GM18858 (cell line): ENCODE results near the gene GPHA2.
"Not testable (repeated sequence)": the region's sequence is repeated elsewhere in the genome, so short reads cannot be mapped to it uniquely, and the experiment has no call there.

Source experiments
- ATAC-seq: cut with Tn5 transposase; IDR thresholded peaks from one replicate; pipeline ENCODE4 v1.9.1; 2021; ENCODE audit not compliant: unreplicated experiment

GPHA2 gene, protein sequence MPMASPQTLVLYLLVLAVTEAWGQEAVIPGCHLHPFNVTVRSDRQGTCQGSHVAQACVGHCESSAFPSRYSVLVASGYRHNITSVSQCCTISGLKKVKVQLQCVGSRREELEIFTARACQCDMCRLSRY

DNA sequence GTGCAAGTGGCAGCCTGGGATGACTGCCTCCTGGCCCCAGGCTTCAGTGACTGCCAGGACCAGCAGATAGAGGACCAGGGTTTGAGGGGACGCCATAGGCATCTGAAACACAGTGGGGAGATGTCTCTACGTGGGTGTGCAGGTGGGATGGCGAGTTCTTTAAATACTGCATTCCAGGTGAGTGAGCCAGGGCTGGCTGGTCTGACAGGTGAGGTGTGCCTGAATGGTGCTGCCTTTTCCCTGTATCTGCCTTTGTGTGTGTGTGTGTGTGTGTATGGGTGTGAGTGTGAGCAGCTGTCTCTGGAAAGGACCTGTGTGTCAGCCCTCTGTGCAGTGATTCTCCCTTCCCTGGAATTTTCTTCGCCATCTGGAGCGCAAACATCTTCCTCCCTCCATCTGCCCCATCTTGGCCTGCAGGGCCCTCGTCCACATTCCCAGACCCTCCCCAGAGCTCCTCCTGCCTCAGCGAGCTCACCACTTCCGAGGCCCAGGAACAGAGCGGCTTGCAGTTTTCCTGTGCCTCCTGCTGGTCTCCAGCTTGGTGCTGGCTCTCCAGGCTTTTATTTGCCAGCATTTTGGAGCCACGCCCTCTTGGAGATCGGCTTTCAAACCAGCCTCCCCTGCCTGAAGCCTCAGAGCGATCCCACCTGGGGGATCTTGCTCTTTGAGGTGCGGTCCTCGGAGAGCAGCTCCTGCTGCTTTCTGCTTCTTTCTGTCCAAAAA, at the start of gene GPHA2:
Gene GPHA2 (minus strand): TSS at position 535 of the 723 bp plus-strand sequence. CDS start 433 bp downstream, at position 102.
- ATAC-seq, result no peak

DNA sequence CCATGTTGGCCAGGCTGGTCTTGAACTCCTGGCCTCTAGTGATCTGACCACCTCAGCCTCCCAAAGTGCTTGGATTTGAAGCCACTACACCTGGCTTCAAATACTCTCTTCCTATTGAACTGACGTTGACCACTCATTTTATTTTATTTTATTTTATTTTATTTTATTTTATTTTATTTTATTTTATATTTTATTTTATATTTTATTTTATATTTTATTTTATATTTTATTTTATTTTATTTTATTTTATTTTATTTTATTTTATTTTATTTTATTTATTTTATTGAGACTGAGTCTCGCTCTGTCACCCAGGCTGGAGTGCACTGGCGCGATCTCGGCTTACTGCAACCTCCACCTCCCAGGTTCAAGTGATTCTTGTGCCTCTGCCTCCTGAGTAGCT, 47.6 kb upstream of the GPHA2 start:
- not testable (repeated sequence) for ATAC-seq

DNA sequence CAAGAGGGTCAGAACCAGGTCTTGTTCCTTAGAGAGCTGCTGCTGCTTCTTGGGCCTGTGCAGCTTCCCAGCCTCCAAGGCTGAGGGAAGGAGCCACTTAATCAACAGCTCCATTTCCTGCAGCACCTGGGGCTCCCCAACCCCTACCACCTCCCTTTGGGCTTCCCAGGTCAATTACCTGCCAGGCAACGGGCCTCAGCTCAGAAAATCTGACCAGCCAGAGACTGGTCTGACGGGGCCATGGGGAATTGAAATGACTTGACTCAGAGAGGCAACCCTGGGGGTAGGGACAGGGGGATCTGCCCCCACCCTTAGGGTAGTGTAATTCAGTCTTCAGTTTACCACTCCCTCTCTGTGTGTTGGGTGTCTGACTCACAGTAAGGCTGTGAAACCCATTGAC, 41.0 kb upstream of the GPHA2 start:
- ATAC-seq, result no peak

DNA sequence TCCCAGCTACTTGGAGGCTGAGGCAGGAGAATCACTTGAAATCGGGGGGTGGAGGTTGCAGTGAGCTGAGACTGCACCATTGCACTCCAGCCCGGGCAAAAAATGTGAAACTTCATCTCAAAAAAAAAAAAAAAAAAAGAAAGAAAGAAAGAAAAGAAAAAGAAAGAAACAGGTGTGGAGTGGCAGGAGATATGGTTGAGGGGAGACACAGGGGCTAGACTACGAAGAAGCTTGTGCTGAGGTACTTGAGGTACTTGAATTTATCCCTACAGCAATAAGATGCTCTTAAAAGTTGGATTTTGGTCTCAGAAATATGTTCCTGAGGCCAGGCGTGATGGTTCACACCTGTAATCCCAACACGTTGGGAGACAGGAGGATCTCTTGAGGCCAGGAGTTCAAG, 38.4 kb upstream of the GPHA2 start:
- no peak for ATAC-seq

DNA sequence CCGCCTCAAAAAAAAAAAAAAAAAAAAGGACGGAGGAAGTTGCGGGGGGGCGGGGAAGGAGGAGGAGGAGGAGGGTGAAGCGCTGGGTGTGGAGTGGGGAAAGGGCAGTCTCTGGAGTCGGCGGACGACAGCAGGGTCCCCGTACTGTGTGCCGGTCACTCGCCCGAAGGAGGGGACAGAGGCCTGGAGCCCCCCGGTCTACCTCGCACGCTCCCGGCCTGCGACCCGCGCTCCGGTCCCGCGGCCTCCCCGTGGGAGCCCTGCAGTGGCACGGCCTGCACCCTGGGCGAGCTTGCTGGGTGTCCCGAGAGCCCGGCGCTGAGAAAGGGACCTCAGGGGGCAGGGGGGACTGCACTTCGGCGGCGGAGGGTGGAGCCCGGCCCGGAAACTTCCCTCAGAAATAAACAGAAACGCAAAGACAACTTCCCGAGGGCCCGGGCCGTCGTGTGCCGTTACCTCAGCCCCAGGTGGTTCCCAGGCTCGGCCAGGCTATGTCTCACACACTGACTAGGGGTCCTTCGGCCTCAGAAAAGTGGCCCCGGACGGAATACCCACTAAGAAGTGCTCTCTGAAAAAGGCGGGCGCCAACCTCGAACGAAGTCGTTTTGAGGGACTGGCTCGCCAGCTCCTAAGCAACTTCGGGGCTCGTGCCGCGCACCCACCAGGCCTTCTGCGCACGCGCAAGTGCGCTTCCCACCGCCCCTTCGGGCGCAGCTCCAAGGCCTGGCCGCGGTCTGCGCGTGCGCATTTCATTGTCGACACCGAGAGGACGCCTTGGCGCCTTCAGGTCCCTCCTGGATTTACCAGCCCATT, 35.9 kb upstream of the GPHA2 start, which contains the start of gene MAJIN:
Gene MAJIN (minus strand): TSS at position 688 of the 813 bp plus-strand sequence. CDS start 12,703 bp downstream, outside the sequence.
- no peak for ATAC-seq

DNA sequence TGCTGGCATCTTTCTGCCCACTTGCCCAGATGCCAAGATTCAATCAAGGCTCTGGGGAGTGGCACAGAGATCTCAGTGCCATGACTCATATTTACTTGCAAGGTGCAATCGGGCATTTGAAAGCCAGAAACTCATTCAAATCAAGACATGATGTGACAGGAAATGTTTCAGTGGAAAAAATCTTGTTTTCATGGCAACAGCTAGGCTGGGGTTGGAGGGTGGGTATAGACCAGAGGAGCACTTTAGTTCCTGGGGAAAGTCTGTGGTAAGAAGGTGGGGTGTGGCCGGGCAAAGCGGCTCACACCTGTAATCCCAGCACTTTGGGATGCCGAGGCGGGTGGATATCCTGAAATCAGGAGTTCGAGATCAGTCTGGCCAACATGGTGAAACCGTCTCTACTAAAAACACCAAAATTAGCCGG, 35.0 kb upstream of the GPHA2 start:
- ATAC-seq, result no peak

DNA sequence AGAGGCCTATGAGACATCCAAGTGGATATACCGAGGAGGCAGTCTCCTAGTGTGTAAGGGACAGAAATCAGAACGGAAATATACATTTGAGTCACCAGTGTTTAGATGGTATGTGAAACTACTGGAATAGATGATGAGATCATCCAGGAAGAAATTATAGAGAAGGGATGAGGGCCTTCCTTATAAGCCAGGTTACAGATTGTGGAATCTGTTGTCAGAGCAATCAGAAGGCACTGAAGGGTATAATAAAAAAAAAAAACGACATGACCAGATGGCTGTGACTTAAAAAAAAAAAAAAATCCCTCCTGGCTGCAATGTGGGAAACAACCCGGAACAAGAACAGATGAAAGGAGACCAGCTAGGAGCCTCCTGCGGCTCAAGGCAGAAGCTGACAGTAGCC, 33.5 kb upstream of the GPHA2 start:
- ATAC-seq, result no peak

DNA sequence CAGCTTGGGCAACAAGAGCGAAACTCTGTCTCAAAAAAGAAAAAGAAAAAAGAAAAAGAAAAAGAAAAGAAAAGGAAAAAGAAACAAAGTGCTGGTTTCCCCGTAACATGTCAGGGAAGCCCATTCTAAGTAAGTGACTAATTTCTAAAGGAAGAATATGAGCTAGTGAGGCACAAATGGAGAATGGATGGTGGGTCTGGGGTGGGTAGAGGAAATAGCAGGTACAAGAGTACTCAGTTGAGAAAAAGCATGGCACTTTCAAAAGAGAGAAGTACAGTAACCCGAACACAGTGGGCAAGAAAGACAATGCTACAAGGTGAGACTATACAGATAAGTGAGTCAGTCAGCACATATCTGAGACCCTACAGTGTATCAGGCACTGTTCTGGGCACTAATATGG, 31.7 kb upstream of the GPHA2 start:
- no peak for ATAC-seq

DNA sequence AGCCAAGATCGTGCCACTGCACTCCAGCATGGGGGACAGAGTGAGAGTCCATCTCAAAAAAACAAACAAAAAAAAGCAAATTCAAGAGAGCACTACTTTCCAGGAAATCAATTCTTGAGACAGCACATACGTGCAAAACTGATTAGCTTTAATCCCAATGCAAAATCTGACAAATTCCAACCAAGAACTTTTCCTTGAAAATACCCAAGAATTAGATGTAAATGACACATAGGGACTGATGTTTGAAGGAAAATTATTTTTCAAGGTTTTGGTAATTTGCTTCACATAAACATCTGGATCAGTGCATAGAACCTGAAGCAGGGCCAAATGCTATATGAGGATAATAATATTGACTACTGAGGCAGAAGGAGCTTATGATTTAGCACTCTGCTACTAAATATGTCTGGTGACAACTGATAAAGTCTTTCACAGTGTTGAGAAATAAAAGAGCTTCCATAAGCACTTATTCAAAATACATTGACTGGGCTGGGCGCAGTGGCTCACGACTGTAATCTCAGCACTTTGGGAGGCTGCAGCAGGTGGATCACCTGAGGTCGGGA, 27.5 kb upstream of the GPHA2 start:
- ATAC-seq, result no peak

DNA sequence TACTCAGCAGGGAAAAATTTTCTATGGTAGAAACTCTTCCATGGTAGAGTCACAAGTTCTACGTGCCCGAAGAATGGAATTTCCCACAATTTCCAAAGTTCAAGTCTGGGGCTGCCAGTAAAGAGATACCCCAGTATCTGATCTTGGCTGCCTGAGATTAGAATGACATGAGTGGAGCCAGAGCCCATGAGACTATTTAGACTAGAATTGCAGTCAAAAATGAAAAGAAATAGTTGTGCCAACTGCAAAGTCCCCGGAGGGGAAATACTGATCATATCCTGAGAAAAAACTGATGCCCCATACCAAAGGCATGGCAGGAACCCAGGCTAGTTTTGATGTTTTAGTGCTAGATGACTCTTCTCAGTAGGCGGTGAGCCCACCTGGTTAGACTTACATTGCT, 25.0 kb upstream of the GPHA2 start:
- no peak for ATAC-seq

DNA sequence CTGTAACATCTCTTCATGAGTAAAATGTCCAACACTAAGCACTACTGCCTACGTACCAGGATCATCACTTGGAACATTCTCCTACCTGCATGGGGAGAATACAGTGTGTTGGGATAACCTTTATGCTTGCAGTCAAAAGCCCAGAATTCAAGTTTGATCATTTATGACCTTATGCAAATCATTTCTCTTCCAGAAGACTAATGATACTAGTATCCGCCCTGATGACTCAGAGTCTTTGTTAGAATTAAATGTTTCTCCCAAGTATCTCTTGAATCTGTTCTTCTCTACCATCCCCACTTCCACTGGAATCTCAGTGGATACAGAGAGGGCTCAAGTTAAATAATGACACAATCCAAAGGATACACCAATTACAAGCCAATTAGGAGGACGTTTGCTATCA, 23.8 kb upstream of the GPHA2 start:
- no peak for ATAC-seq

DNA sequence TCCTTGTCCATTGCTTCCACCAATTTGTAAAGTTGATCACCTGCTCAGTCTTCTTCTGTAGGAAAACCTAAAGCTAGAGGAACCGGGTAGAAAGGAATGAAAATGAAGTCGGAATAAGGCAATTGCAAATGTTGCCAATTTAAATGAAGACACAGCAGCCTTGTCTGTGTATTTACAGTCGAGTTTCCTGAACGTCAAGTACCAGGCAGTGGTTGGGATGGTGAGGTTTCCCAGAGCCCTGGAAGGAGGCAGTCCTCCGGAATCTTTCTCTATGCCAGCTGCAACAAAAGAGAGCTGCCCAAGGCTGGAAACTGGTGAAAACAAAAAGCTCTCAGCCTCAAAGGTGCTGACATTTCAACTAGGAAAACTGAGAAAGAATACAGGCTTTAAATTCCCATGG, 18.5 kb upstream of the GPHA2 start:
- ATAC-seq, result no peak

DNA sequence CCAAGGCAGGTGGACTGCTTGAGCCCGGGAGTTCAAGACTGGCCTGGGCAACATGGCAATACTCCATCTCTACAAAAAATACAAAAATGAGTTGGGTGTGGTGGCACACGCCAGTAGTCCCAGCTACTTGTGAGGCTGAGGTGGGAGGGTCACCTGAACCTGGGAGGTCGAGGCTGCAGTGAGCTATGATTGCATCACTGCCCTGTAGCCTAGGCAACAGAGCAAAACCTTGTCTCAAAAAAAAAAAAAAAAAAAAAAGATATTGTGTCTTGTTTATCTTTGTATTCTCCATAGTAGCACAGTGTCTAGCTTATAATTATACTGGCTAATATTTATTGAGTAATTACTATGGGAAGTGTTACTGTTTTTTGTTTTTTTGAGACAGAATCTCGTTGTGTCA, 15.8 kb upstream of the GPHA2 start:
- no peak for ATAC-seq

DNA sequence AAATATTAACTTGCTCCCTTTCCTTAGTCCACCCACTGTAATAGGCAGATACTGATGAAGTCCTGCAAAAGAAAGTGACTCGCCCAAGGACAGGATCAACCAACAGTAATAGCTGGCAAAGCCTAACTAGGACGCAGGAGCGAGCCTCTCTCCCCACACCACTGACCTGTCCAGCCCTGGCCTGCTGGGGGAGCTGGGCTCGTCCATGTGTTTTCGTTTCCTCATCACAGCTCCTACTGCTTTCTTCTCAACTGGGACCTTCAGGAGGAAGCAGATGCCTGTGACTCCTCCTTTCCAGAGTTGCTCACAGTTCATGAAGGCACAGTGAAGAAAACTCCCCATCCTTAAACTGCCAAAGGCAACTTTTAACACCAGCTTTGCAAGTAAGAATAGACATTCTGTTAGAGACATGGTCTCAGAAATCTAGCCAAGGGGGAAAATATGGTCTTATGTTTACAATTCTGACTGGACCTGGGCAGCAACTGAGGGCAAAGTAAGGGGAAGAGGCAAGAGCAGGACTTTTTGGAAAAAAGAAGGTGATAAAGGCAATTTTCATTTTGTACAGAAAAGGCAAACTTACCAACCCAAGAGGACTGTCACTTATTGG, 11.6 kb upstream of the GPHA2 start:
- no peak for ATAC-seq

DNA sequence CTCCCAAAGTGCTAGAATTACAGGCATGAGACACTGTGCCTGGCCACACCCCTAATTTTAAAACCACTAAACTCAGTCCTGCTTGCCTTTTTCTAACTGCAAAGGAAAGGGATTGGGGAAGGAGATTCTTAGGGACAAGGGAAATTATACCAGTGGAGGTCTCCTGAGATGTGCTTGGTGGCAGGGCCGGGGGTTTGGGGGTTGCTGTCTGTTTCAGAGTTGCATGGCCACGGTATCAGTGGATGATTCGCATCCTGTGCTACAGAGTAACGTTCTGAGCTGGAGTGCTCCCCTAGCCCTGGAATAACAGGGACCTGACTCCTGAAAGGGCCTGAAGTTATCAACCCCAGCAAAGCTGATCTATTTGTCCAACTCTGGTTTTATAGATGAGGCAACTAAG, 846 bp upstream of the GPHA2 start:
- ATAC-seq, result no peak

DNA sequence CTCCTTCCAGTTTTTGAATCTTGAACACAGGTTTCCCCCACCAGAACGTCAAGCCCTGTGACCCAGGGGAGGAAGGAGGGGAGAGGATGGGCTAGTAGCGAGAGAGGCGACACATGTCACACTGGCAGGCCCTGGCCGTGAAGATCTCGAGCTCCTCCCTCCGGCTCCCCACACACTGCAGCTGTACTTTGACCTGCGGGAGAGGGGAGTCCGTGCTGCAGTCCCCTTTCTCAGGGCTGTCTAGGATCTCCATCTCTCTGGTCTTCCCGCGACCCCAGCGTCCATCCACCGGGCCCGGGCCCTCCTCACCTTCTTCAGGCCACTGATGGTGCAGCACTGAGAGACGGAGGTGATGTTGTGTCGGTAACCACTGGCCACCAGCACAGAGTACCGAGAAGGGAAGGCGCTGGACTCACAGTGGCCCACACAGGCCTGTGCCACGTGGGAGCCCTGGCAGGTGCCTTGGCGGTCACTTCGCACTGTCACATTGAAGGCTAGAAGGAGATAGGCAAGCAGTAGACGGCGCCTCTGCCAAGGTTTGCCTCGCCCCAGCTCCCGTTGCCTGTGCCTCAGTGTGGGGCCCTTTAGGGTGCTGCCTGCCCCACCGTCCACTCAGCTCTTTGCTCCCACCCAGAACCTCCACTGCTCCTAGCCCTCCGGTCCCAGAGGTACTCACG, 873 bp downstream of the GPHA2 start:
- ATAC-seq, result no peak

DNA sequence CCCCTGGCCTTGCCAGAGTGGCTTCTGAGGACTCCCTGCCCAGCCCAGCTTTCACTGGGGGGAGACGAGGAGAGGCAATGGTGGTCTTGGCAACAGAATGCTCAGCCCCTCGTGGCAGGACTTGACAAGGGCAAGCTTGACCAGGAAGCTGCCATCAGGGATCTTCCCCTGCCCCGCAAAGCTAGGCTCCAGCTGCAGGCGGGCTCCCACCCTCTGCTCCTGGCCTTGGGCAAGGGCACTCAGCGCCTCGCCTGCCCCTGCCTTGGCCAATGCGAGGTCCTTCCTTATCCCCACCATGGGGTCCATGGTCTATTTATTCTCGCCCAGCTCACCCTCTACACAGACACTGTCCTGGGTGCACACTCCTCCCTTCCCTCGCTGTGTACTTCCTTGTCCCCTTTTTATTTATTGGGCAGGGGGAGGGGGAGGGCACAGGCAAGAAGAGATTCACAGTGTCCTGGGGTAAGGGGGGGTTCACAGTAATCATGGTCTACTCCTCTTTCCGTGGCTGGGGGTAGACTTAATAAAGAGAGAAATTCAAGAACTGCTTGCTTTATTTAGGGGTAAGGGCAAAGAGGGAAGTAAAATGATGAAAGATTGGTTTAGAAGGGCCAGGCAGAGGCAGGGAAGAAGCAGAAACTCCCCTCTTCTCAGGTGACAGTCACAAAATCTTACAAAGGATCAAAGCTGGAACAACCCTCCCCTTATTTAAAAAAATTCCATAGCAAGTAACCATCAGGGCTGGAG, 1.6 kb downstream of the GPHA2 start:
- ATAC-seq, result no peak

DNA sequence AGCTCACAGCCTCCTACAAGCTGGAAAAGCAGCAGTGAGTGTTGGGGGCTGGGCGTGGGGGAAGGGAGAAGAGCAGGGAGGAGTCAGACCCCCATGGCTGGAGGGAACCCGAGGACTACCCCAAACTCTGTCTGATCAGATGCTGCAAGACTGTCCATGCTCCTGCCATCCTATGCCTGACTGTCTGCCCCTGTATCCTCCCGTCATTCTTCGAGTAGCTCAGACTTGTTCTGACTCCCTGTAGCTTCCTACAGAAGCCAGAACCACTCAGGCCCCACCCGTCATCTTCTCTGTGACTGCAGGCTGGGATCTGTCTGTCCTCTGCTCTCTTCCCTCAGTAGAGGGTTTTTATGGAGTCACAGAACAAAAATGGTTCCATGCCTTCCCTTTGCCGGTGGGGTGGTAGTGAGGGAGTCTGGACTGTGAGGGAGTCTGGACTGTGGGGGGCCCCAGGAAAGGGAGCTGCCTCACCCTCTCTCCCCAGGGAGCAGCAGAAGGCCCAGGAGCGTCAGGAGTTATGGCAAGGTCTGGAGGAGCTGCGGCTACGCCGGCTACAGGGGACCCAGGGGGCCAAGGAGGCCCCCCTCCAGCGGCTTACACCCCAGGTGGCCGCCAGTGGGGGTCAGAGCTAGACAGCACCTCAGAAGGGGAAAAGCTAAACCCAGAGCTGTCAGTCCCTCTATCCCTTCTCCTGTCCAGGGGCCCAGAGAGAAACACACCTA, 2.3 kb downstream of the GPHA2 start:
- ATAC-seq, result no peak

DNA sequence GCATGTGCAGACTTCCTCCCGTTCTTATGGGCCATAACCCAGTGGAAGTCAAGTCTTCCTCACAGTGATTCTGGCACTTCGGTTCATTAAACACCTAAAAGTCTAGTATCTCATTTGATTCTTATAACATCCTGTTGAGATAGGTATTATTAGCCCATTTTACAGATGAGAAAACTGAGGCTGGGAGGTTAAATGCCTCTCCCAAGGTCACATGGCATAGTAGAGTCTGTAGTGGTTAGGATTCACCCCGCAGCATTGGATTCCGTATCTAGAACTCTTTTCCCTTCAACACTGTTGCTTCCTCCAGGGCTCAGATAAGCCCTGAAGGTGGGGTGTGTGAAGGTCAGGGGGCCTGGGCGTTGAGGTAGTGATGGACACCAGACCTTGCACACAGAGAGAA, 3.4 kb downstream of the GPHA2 start:
- ATAC-seq, result no peak
